Measurements from ENCODE around the gene LRRC8E. TPM values are rescaled to one million over a fixed set of nuclear protein-coding genes. Genes with fewer than 3 reads are reported as not detected.

LRRC8E gene
- total and polyA plus RNA-seq, 2 experiments from 2014 or later, result 3.3 to 4.5 TPM

DNA sequence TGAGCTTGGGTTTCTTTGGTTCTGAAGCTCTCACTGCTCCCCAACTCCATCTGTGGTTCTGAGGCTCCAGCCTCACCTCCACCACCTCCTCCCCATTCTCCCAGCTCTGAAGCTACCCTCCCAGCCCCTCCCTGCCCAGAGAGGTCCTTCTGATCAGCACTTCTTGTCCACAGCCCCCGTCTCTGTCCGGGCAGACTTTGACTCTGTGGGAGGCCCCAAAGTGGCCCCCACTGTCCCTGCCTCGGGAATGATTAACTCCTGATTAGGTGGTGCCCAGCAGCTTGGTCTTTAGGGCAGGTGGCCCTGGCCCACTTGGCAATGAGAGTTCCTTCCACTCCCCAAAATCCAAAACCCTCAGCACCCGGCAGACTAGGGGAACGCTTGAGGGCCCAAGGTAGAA, 43.9 kb upstream of the LRRC8E start:
- DNase-seq (ENCODE audit: low spot score), result no peak
- no peaks in the 10 kb centered on the region for H3K9me2 ChIP-seq (replicated peaks; ENCODE audit: insufficient read depth)
- H3K4me3 ChIP-seq, result no peak overlapping the region
- H3K4me2 ChIP-seq, result no peak overlapping the region
- H3K36me3 ChIP-seq (replicated peaks; ENCODE audit: insufficient read depth, low read depth), result no peaks in the 10 kb centered on the region
- no peaks in the 10 kb centered on the region for H3K4me1 ChIP-seq (ENCODE audit: insufficient read depth)
- no peaks in the 10 kb centered on the region for H3K9me3 ChIP-seq (ENCODE audit: low read depth)
- no peaks in the 10 kb centered on the region for H3K27me3 ChIP-seq
- H4K20me1 ChIP-seq (ENCODE audit: insufficient read depth, poor library complexity, severe bottlenecking), result no peaks in the 10 kb centered on the region
- H3K27ac ChIP-seq, result no peak overlapping the region
- no peak overlapping the region for H2AFZ ChIP-seq
- TF ChIP-seq EZH2 (IDR thresholded peaks at IDR 0.05; ENCODE audit: borderline replicate concordance), result no peak
- no peak for TF ChIP-seq EZH2phosphoT487 (IDR thresholded peaks at IDR 0.05; ENCODE audit: low read depth, severe bottlenecking, unreplicated experiment)
- TF ChIP-seq, protein P1, sequence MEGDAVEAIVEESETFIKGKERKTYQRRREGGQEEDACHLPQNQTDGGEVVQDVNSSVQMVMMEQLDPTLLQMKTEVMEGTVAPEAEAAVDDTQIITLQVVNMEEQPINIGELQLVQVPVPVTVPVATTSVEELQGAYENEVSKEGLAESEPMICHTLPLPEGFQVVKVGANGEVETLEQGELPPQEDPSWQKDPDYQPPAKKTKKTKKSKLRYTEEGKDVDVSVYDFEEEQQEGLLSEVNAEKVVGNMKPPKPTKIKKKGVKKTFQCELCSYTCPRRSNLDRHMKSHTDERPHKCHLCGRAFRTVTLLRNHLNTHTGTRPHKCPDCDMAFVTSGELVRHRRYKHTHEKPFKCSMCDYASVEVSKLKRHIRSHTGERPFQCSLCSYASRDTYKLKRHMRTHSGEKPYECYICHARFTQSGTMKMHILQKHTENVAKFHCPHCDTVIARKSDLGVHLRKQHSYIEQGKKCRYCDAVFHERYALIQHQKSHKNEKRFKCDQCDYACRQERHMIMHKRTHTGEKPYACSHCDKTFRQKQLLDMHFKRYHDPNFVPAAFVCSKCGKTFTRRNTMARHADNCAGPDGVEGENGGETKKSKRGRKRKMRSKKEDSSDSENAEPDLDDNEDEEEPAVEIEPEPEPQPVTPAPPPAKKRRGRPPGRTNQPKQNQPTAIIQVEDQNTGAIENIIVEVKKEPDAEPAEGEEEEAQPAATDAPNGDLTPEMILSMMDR (IDR thresholded peaks at IDR 0.05; ENCODE audit: poor library complexity), result no peak
- WGBS (ENCODE audit: low lambda C conversion rate, missing lambda C conversion rate), result 77% methylated on average over 5 of the region's 5 CpGs
- H3K79me2 ChIP-seq, result no peaks in the 10 kb centered on the region

DNA sequence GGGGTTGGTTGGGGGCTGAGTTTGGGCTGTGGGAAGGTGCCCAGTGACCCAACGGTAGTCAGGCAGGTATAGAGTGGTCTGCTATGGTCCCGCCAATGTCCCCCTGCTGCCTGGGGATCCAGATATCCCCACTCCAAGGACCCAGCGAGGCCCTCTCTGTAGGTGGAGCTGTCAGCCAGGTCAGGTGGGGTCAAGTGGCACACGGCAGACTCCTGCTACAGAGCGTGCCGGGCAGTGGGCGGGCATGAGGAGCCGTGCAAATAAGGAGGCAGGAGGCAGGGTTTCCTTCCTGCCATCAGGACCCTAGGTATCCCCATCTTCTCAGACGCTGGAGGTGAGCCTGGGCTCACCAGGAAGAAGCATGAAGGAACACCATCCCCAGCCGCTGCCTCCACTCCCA, 43.4 kb upstream of the LRRC8E start:
- Histone ChIP-seq H3K4me2 (no peak overlapping the region), H4K20me1 (ENCODE audit: insufficient read depth, poor library complexity, severe bottlenecking) (no peaks in the 10 kb centered on the region), H3K4me3 (no peak overlapping the region), H3K4me1 (ENCODE audit: insufficient read depth) (no peaks in the 10 kb centered on the region), H3K9me3 (ENCODE audit: low read depth) (no peaks in the 10 kb centered on the region), H3K27ac (no peak overlapping the region), H3K79me2 (no peaks in the 10 kb centered on the region), H3K9me2 (replicated peaks; ENCODE audit: insufficient read depth) (no peaks in the 10 kb centered on the region), H3K27me3 (no peaks in the 10 kb centered on the region), H2AFZ (no peak overlapping the region), H3K36me3 (replicated peaks; ENCODE audit: insufficient read depth, low read depth) (no peaks in the 10 kb centered on the region)
- TF ChIP-seq, protein P1 (IDR thresholded peaks at IDR 0.05; ENCODE audit: poor library complexity), result no peak
- TF ChIP-seq EZH2 (IDR thresholded peaks at IDR 0.05; ENCODE audit: borderline replicate concordance) (no peak), EZH2phosphoT487 (IDR thresholded peaks at IDR 0.05; ENCODE audit: low read depth, severe bottlenecking, unreplicated experiment) (no peak)
- peak; percentile 4 for DNase-seq (ENCODE audit: low spot score)
- 77% methylated on average over 10 of the region's 10 CpGs for WGBS (ENCODE audit: low lambda C conversion rate, missing lambda C conversion rate)

DNA sequence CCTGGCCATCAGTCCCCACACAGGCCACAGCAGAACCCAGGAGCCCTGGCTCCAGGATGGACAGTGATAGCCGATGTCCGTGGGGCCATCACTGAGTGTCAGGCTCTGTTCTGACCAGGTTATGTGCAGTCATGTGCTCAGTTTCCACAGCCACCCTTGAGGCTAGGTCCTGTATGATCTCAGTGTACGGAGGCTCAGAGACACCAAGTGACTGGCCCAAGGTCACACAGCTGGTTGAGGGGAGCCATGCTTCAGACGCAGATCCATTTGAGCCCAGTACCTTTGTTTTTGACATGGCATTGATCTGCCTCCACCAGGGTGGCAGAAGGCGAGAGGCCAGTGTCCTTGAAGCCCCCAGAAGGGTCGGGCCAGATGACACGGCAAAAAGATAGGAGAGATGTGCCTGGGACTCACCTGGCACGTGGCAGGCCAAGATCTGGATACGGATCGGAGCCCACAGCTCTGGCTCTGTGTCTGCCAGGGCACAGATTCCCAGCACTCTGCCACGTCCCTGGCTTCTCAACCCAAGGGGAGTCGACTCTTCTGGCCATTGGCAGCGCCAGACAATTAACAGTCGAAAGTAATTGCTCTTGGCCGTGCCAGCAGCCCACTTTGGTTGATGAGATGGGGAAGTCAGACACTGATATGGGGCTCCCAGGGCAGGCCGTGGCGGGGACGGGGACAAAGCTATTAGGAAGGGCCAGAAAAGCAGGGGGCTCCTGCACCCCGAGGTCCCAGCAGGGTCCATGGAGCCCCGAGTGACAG, 42.7 kb upstream of the LRRC8E start:
- no peaks in the 10 kb centered on the region for H3K9me3 ChIP-seq (ENCODE audit: low read depth)
- no peak overlapping the region for H3K27ac ChIP-seq
- no peak for DNase-seq (ENCODE audit: low spot score)
- TF ChIP-seq EZH2 (IDR thresholded peaks at IDR 0.05; ENCODE audit: borderline replicate concordance) (no peak), EZH2phosphoT487 (IDR thresholded peaks at IDR 0.05; ENCODE audit: low read depth, severe bottlenecking, unreplicated experiment) (no peak)
- TF ChIP-seq, protein P1 (IDR thresholded peaks at IDR 0.05; ENCODE audit: poor library complexity), result no peak
- H3K9me2 ChIP-seq (replicated peaks; ENCODE audit: insufficient read depth), result no peaks in the 10 kb centered on the region
- no peaks in the 10 kb centered on the region for H3K27me3 ChIP-seq
- 91% methylated on average over 20 of the region's 20 CpGs for WGBS (ENCODE audit: low lambda C conversion rate, missing lambda C conversion rate)
- no peak overlapping the region for H2AFZ ChIP-seq
- H4K20me1 ChIP-seq (ENCODE audit: insufficient read depth, poor library complexity, severe bottlenecking), result no peaks in the 10 kb centered on the region
- H3K4me2 ChIP-seq, result no peak overlapping the region
- H3K79me2 ChIP-seq, result no peaks in the 10 kb centered on the region
- H3K4me3 ChIP-seq, result no peak overlapping the region
- no peaks in the 10 kb centered on the region for H3K36me3 ChIP-seq (replicated peaks; ENCODE audit: insufficient read depth, low read depth)
- H3K4me1 ChIP-seq (ENCODE audit: insufficient read depth), result no peaks in the 10 kb centered on the region
